Measurements from ENCODE around the gene SORCS2.

Gene SORCS2

DNA sequence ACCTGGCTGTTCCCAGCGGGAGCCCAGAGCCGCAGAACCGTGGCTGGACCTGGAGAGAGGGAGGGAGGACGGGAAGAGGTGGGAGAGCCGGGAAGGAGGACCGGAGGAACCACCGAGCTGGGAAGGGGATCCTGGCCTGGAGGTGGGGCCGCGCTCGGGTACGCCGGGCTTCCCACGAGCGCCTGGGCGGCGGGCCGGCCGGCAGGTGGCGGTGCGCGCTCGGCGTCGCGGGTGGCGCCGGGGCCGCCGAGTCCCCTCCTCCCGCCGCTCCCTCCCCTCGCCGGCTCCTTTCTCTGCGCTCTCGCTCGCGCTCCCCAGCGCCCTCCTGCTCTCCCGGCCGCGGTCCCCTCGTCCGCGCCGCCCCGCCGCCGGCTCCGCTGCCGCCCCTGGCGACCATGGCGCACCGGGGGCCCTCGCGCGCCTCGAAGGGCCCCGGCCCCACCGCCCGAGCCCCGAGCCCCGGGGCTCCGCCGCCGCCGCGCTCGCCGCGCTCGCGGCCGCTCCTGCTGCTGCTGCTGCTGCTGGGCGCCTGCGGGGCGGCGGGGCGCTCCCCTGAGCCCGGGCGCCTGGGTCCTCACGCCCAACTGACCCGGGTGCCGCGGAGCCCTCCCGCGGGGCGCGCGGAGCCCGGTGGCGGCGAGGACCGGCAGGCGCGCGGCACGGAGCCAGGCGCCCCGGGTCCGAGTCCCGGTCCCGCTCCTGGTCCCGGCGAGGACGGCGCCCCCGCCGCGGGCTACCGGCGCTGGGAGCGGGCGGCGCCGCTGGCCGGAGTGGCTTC is at the start of gene SORCS2:
Gene SORCS2 (plus strand): TSS at position 287 of the 778 bp plus-strand sequence.
- peak; percentile 42 for DNase-seq

DNA sequence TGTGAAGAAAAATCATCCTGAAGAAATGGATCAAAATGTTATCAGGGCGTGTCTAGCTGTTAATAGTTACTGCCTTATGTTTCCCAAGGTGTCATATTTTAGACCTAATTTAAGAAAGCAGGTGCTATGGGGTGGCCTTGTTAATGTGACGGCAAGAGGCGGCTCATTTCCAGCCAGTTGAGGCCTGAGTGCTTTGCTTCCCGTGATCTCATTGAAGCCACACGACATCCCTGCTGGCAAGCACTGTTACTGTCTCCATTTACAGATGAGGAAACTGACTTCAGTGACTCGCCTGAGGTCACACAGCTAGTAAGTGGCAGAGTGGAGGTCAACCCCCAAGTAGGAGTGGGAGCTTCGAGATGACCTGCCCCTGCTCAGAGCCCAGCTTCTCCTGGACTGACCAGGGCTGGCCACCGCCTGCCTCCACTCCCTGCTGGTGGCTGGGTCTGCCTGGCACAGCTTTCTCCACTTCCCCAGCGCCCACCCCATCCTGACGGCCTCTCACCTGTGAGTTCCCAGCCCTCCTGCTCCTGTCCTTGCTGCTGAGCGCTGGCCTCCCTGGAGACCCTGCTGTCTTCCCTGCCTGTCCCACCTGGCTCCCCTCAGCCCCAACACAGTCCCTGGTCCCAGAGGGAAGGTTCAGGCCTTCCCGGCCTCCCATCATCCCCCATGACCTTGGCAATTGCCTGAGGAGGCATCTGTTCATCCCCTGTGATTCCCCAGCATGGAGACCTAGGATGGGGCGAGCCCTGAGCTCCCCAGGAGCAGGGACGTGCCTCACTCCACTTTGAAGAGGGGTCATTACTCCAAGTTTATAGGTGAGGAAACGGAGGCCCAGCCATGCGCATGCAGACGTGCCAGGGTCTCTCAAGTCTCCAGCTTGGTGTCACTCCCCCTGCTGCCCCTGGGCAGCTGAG is 47.7 kb upstream of the SORCS2 start:
- DNase-seq, result no peak

GRCh38 chr4:7145291-7145934 is 46.9 kb upstream of the SORCS2 start:
- no peak for DNase-seq

DNA sequence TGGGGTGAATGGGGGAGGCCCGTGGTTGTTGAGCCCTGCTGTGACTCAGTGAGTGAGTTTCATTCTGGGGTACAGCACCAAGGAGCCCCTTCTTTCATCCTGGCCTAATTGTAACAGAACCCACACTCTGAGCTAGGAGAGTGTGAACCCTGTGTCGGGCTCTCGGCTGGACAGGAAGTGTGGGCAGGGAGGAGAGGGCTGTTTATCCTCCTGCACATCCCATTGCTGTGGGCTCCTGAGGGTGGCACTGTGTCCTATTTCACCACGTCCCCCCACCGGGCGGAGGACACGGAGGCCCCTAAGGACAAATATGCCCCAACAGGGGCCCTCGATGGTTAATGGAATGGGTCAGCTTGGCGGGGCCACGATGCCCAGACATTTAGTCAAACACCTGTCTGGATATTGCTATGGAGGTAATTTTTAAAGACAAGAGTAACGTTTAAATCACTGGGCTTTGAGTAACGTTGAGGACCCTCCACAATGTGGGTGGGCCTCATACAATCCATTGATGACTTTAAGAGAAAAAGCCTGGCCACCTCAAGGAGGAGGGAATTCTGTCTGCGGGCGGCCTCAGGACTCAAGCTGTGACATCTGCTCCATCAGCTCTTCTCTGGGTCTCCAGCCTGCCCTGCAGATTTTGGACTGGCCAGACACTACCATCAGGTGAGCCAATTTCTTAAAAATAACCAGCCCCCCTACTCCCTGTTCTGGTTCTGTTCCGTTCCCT is 46.1 kb upstream of the SORCS2 start:
- no peak for DNase-seq

GRCh38 chr4:7146786-7147115 is 45.6 kb upstream of the SORCS2 start:
- no peak for DNase-seq

GRCh38 chr4:7147261-7147660 is 45.1 kb upstream of the SORCS2 start:
- no peak for DNase-seq

GRCh38 chr4:7147661-7148310 is 44.6 kb upstream of the SORCS2 start:
- DNase-seq, result no peak

DNA sequence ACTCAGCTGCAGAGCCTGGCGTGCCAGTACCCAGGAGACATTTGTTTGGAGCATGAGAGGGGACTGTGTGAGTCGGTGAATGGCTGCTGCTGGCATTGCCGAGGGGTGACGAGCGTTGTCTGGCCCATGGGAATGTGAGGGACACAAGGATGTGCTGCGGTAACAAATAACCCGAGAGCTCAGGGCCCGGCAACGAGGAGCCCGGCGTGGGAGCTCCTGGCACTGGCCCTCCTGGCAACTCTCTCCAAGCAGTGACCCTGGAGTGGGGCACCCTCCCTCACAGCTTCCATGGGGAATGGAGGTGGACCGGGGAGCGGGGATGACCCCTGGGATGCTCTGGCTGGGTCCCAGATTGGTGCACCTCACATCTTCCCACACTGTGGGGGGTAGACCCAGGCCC is 44.0 kb upstream of the SORCS2 start:
- no peak for DNase-seq

- no peak for DNase-seq
Measured at GRCh38 chr4:7150036-7150635, 42.2 kb upstream of the SORCS2 start.

- no peak for DNase-seq
Measured at GRCh38 chr4:7151668-7152227, 40.6 kb upstream of the SORCS2 start.

DNA sequence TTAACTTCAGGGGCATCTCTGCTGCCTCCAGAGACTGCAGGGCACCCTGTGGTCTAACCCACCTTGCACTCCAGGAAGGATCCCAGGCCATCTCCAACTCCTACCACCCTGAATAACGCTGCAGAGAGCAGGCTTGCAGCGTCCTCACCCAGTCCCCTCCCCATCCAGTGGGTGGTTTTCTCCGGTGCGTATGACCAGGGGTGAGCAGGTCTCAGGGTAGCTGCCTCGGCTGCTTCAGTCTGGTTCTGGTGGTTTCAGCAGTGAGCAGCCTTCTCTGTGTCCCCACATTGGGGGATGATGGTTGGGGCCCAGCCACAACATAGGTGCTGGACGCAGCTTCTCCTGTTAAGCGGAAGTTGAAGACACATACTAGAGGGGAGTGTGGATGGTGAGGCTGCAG is 38.6 kb upstream of the SORCS2 start:
- DNase-seq, result no peak

GRCh38 chr4:7154351-7154981 is 37.9 kb upstream of the SORCS2 start:
- DNase-seq, result no peak

DNA sequence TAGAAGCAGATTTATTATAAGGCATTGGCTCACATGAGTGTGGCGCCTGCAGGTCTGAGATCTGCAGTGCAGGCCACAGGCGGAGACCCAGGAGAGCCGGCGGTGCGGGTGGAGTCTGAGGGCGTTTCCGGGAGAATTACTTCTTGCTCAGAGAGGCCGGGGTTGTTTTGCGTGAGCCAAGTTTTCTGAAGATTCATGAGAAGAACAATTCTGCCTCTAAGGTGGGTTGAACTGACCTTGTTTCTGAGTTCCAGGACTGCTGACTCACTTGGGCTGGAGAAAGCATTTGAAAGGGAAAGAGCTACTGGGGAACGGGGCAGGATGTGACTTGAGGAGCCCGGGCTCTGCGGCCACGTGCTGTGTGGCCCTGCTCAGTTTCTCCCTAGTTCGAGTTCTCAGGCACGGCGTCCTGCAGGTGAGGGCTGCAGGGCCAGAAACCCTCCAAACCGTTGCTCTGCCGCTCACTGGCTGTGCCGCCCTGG is 36.7 kb upstream of the SORCS2 start:
- no peak for DNase-seq

DNA sequence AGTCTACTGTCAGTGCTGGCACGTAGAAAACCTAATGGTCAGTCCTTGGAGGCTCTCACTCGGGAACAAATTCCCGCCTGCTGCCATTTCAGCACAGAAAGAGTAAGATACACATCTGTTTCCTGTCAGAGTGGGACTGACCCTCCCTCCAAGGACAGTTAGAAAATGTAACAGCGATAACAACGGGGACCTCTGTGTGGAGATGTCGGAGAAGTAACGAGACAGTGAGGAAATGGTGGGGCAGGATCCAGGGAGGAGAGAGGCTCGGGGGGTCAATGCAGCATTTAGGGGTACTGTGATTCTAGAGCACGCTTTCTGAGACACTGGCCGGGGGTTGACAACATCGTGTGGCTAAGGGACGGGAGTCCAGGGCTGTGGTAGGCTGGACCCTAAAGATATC is 36.0 kb upstream of the SORCS2 start:
- DNase-seq, result no peak

DNA sequence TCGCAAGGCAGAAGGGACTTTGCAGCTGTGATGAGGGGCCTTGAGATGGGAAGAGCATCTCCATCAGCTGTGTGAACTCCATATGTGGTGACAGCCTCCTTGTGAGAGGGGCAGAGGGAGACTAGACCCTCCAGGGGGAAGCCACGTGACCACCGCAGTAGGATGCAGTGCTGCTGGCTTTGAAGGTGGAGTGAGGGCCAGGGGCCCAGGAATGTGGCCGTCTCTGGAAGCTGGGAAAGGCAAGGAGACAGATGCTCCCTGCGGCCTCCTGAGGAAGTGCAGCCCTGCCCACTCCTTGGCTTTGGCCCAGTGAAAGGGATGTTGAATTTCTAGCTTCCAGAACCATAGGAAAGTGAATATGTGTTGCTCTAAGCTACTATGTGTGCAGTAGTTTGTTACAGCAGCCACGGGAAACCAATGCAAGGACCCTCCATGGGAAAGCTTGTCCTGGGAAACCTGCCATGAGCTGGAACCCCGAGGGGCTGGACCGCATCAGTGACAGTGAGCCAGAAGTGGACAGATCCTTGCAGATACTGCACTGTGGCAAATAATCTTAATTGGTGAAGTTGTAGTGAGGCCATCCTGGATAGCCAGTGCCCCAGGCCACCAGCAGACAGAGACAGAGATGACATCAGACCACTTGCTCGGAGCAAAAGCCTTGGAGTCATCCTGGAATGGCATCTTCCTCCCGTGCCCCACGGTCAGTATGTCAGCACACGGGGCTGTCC is 35.4 kb upstream of the SORCS2 start:
- DNase-seq, result no peak

DNA sequence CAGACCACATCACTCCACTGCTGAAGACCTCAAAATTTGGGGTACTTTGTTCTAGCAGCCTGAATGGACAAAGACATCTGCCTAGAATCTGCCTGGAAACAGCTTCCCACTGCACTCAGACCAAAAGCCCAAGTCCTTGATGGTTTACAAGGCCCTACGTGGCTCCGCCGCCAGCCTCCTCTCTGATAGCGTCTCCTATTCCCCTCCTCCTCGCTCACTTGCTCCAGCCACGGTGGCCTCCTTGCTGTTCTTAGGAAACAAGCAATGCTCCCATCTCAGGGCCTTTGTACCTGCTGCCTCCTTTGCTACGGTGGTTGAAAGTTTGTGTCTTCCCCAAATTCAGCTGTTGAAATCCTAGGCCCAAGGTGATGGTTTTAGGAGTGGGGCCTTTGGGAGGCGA is 34.7 kb upstream of the SORCS2 start:
- DNase-seq, result no peak

- DNase-seq, result no peak
Measured at GRCh38 chr4:7158081-7158750, 34.1 kb upstream of the SORCS2 start.

DNA sequence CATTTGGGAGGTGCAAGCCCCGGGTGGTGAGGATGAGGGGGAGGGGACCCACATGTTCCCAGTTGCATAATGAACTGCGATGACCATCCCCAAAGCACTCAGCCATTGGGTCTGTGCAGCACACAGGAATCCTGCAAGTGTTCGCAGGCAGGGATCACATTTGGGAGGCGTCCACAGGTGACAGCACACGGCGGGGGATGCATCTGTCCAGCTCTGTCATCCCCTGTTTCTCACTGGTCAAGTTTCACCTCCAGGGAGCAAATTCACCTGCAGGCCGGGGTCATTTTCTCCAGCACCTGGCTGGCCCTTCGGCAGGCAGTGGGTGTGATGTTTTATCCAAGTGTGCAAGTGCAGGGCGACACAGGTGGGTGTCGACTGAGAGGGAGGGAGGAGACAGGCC is 33.3 kb upstream of the SORCS2 start:
- DNase-seq, result no peak

DNA sequence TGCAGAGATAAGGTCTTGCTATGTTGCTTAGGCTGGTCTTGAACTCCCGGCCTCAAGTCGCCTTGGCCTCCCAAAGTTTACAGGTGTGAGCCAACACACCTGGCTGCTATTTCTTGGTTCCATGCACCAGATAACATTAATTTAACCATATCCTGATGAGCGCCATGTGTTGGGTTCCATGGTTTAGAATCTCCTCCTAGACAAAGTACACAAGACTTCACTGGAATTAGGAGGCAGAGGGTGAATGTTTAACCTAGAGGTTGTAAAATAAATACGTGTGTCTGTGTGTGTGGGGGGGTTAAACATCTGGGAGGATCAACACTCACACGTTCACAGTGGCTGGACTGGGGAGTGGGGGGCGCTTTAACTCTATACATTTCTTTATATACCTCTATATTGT is 32.4 kb upstream of the SORCS2 start:
- no peak for DNase-seq

GRCh38 chr4:7160439-7160838 is 31.9 kb upstream of the SORCS2 start:
- DNase-seq, result no peak
